HEK293T (cell line): ENCODE data around the gene SEMA3A.

ENCODE experiments used
- CTCF ChIA-PET: fragments of 350-600 bp; formaldehyde crosslinking; extraction: SDS; loops from one replicate; lab custom pipeline; 2021; ENCODE audit warnings: antibody characterized with exemption, inconsistent platforms; lab: Yijun Ruan, JAX
- POLR2A ChIA-PET: fragments of 350-600 bp; formaldehyde crosslinking; extraction: SDS; loops from one replicate; lab custom pipeline; 2020; ENCODE audit warnings: antibody characterized with exemption, inconsistent platforms; lab: Yijun Ruan, JAX
- DNase-seq: peaks from one replicate; pipeline ENCODE4 v3.0.0; 2012; ENCODE audit warnings: mixed read lengths; ENCODE audit errors: extremely low spot score
- ARNT ChIP-seq: fragments of 450-650 bp; IDR thresholded peaks from 2 replicates; pipeline ENCODE4 v1.6.1; 2017; ENCODE audit warnings: mild to moderate bottlenecking
- BHLHE40 ChIP-seq: fragments of 450-650 bp; IDR thresholded peaks from 2 replicates; pipeline ENCODE4 v1.6.1; 2016; ENCODE audit warnings: mild to moderate bottlenecking, moderate library complexity, borderline replicate concordance
- CTBP1 ChIP-seq: fragments of 450-650 bp; IDR thresholded peaks from 2 replicates; pipeline ENCODE4 v1.6.1; 2016; ENCODE audit warnings: borderline replicate concordance
- ELF4 ChIP-seq: fragments of 450-650 bp; IDR thresholded peaks from 2 replicates; pipeline ENCODE4 v1.6.1; 2017; ENCODE audit warnings: antibody characterized with exemption
- FOXA1 ChIP-seq: fragments of 450-650 bp; IDR thresholded peaks from 2 replicates; pipeline ENCODE4 v1.6.1; 2016; ENCODE audit warnings: mild to moderate bottlenecking
- FOXK2 ChIP-seq: fragments of 450-650 bp; IDR thresholded peaks from 2 replicates; pipeline ENCODE4 v1.6.1; 2016; ENCODE audit warnings: mild to moderate bottlenecking
- FOXM1 ChIP-seq: fragments of 450-650 bp; IDR thresholded peaks from 2 replicates; pipeline ENCODE4 v1.6.1; 2017; ENCODE audit warnings: mild to moderate bottlenecking, borderline replicate concordance
- HDGF ChIP-seq: fragments of 450-650 bp; IDR thresholded peaks from 2 replicates; pipeline ENCODE4 v1.6.1; 2017; ENCODE audit warnings: antibody characterized with exemption, borderline replicate concordance
- L3MBTL2 ChIP-seq: fragments of 450-650 bp; conservative IDR thresholded peaks from 2 replicates; pipeline ENCODE4 v1.6.1; 2016; ENCODE audit warnings: mild to moderate bottlenecking
- LEF1 ChIP-seq: fragments of 450-650 bp; IDR thresholded peaks from 2 replicates; pipeline ENCODE4 v1.6.1; 2017; ENCODE audit warnings: mild to moderate bottlenecking, borderline replicate concordance
- NFRKB ChIP-seq: fragments of 450-650 bp; IDR thresholded peaks from 2 replicates; pipeline ENCODE4 v1.6.1; 2016; ENCODE audit warnings: mild to moderate bottlenecking, moderate library complexity
- SP1 ChIP-seq: fragments of 450-650 bp; IDR thresholded peaks from 2 replicates; pipeline ENCODE4 v1.6.1; 2017
- SUZ12 ChIP-seq: fragments of 450-650 bp; IDR thresholded peaks from 2 replicates; pipeline ENCODE4 v1.6.1; 2016; ENCODE audit warnings: mild to moderate bottlenecking
- TARDBP ChIP-seq: fragments of 450-650 bp; IDR thresholded peaks from 2 replicates; pipeline ENCODE4 v1.6.1; 2016
- ZNF384 ChIP-seq: fragments of 450-650 bp; IDR thresholded peaks from 2 replicates; pipeline ENCODE4 v1.6.1; 2016
- TF ChIP-seq, protein P1 (sequence below): fragments of 450-650 bp; IDR thresholded peaks from 2 replicates; pipeline ENCODE4 v1.6.1; 2016

SEMA3A gene

DNA sequence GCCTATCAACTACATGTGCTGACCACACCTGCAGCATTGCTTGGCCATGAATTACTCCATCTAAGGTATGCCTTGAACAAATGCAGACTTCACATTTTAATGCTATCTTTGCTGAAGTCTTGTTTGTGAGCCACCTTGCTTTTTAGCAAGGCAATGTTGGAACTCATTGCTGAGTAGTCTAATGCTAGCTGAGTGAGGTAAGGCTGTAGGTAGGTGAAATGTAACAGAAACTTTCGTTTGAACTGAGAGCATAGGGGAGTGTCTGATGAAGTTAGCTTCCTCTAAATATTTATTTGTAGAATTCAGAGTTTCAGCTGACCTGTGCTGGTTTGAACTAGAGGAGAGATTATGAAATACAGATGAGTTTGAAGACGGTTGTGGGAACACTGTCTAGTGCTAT, 238.5 kb downstream of the SEMA3A start:
- TF ChIP-seq LEF1 (no peak), ELF4 (no peak), CTBP1 (no peak), ARNT (no peak)
- ChIA-PET POLR2A (no interaction called here), CTCF (no interaction called here)
- no peak for DNase-seq

DNA sequence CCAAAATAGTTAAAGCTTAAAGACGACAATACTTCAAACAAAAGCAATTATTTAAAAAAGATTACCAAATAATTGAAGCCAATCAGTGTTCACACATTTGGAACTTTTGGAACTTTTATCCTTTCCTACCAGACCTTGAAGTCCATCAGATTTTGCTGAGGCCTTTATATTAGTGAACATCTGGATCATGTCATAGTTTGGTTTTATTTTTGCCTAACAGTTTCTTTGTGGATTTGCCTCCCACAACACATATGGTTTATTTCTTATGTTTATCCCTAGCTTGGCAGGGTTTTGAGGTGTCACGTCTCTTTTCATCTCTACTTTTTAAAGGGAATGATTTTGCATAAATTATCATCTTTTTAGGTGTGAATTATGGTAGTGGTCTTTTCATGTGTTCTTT, 242.4 kb downstream of the SEMA3A start:
- TF ChIP-seq, protein P1, sequence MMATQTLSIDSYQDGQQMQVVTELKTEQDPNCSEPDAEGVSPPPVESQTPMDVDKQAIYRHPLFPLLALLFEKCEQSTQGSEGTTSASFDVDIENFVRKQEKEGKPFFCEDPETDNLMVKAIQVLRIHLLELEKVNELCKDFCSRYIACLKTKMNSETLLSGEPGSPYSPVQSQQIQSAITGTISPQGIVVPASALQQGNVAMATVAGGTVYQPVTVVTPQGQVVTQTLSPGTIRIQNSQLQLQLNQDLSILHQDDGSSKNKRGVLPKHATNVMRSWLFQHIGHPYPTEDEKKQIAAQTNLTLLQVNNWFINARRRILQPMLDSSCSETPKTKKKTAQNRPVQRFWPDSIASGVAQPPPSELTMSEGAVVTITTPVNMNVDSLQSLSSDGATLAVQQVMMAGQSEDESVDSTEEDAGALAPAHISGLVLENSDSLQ = no peak
- no peak for TF ChIP-seq L3MBTL2
- no peak for DNase-seq
- ChIA-PET POLR2A (no interaction called here), CTCF (no interaction called here)

DNA sequence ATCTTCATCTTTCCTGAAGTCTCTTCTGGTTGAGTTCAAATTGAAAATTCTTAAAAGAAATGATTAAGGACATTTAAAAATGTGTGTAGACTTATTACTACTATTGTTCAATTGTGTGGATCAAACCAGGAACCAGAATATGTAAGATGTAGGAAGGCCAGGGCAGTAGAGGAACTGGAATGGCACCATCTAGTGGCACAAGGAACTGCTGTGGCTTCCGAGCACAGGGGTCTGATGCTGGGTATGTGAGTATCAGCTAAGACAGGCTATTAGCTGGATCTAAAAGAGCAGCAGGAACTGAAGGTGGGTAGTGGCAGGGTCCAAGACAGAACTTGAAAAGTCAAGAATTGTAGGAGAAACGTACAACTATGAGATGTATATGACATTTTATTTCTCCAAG, 247.3 kb downstream of the SEMA3A start:
- POLR2A ChIA-PET = no interaction called here

DNA sequence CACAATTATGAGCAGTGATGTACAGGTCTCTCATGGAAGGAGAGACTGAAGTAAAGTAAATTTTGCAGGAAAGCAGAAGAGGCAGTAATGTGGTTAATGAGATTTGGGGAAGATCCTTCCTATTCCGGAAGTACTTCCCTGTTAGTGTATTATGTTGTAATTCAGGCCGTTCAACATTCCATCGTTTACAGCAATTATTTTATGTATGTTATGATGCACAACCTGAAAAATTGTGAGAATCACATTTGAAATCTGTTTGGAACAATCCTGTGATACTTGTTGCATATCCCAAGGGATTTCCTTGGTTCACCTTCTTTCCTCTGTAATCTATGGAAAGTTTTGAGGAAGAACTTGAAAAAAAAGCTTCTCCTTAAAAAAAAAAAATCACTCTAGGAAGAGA, 247.8 kb downstream of the SEMA3A start:
- DNase-seq = no peak
- TF ChIP-seq ELF4 = no peak
- TF ChIP-seq LEF1 = no peak
- TF ChIP-seq ZNF384 = no peak
- TF ChIP-seq FOXA1 = no peak
- no peak for TF ChIP-seq NFRKB
- no peak for TF ChIP-seq SUZ12
- no peak for TF ChIP-seq SP1
- TF ChIP-seq L3MBTL2 = no peak
- no peak for TF ChIP-seq HDGF
- TF ChIP-seq FOXK2 = no peak
- TF ChIP-seq ARNT = no peak
- no peak for TF ChIP-seq TARDBP
- no peak for TF ChIP-seq BHLHE40
- TF ChIP-seq, protein P1 = no peak
- no peak for TF ChIP-seq CTBP1
- no peak for TF ChIP-seq FOXM1
- ChIA-PET CTCF (no interaction called here), POLR2A (no interaction called here)

More for the DNA sequence above, 247.3 kb downstream of the SEMA3A start:
- DNase-seq = peak; percentile 53
- CTCF ChIA-PET = no interaction called here
- TF ChIP-seq, protein P1 = no peak
- TF ChIP-seq TARDBP = no peak
- no peak for TF ChIP-seq FOXM1
- no peak for TF ChIP-seq ELF4

DNA sequence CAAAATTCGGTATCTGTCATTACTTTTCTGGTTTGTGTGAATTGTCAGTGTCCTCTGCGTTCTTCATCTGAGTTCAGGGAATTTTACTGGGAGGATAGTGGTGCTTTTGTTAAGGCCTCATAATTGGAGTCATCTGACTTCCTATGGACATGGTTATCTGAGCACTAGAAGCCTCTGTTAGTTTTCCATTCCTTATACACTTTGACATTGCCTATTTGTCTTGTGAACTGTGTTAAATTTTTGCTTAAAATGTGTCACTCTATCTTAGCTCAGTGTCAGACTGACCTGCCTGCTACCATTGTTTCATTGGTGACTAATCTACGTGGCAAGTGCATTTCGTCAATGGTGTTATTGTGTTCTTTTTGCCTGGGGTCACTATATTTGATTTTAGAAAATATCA, 253.3 kb downstream of the SEMA3A start:
- TF ChIP-seq, protein P1 = no peak
- no peak for TF ChIP-seq CTBP1
- TF ChIP-seq FOXA1 = no peak
- no peak for TF ChIP-seq ELF4
- TF ChIP-seq FOXK2 = no peak
- TF ChIP-seq LEF1 = no peak
- no peak for TF ChIP-seq SP1
- no peak for TF ChIP-seq FOXM1
- TF ChIP-seq ZNF384 = no peak
- no peak for TF ChIP-seq L3MBTL2
- no peak for DNase-seq
- CTCF ChIA-PET = no interaction called here
- POLR2A ChIA-PET = no interaction called here

DNA sequence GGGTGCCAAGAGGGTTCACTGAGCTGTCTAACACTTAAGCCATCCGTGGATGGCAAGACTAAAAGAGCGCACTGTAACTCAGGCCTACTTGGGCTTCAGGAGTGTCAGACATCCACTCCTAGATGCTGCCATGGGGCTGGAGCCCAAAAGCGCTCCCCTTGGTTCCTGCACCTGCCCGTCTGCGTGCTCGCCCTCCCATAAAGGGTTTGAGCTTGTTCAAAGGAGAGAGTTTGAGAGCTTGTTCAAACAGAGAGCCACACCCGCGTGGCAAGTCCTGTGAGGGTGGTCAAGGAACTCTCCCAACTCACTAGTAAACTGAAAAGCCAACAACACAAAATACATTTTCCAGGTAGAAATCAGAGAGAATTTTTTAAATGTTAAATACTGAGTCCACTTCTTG, 256.7 kb downstream of the SEMA3A start:
- TF ChIP-seq TARDBP (no peak), HDGF (no peak), ZNF384 (no peak), L3MBTL2 (no peak), ELF4 (no peak), FOXA1 (no peak), CTBP1 (no peak), NFRKB (no peak), ARNT (no peak), SUZ12 (no peak), LEF1 (no peak), FOXK2 (no peak), FOXM1 (no peak), SP1 (no peak), BHLHE40 (no peak)
- TF ChIP-seq, protein P1 = no peak
- DNase-seq = no peak
- CTCF ChIA-PET = no interaction called here
- POLR2A ChIA-PET = no interaction called here
